HTERT RPE-1 (cell line): ENCODE data around the gene CTDSP2.
"Not testable (repeated sequence)": the region's sequence is repeated elsewhere in the genome, so short reads cannot be mapped to it uniquely, and the experiment has no call there.

Source experiments
- in situ Hi-C: fragments of 300-500 bp; cut with MboI; formaldehyde crosslinking; loops from 4 replicates; pipeline ENCODE4 v1.14.3; 2020; ENCODE audit warnings: low sequenced_read_pairs

The CTDSP2 gene

GRCh38 chr12:57783861-57784260 is 62.7 kb downstream of the CTDSP2 start:
- in situ Hi-C loops = no loop called here

- in situ Hi-C loops = no loop called here
Measured at GRCh38 chr12:57783466-57783801, 63.1 kb downstream of the CTDSP2 start.

- in situ Hi-C loops = no loop called here
Measured at GRCh38 chr12:57782608-57783465, 63.7 kb downstream of the CTDSP2 start, which contains the start of gene TSFM. Gene TSFM (plus strand): TSS chr12:57782787. CDS start chr12:57782802, 15 bp downstream.

GRCh38 chr12:57782243-57782607 is 64.3 kb downstream of the CTDSP2 start:
- in situ Hi-C loops = no loop called here

GRCh38 chr12:57781801-57782200 is 64.7 kb downstream of the CTDSP2 start:
- in situ Hi-C loops = no loop called here

GRCh38 chr12:57781244-57781643 is 65.3 kb downstream of the CTDSP2 start:
- in situ Hi-C loops = no loop called here

- in situ Hi-C loops = no loop called here
Measured at GRCh38 chr12:57780284-57780897, 66.1 kb downstream of the CTDSP2 start.

- in situ Hi-C loops = no loop called here
Measured at GRCh38 chr12:57779736-57780135, 66.8 kb downstream of the CTDSP2 start.

- in situ Hi-C loops = no loop called here
Measured at GRCh38 chr12:57777911-57778310, 68.6 kb downstream of the CTDSP2 start.

GRCh38 chr12:57777367-57777766 is 69.2 kb downstream of the CTDSP2 start:
- in situ Hi-C loops = no loop called here

GRCh38 chr12:57776247-57776587 is 70.3 kb downstream of the CTDSP2 start:
- in situ Hi-C loops = no loop called here

- in situ Hi-C loops = no loop called here
Measured at GRCh38 chr12:57775563-57776246, 70.8 kb downstream of the CTDSP2 start.

GRCh38 chr12:57775044-57775443 is 71.5 kb downstream of the CTDSP2 start:
- in situ Hi-C loops = no loop called here

- in situ Hi-C loops = not testable (repeated sequence)
Measured at GRCh38 chr12:57774634-57775033, 71.9 kb downstream of the CTDSP2 start.

GRCh38 chr12:57772429-57773322 is 73.9 kb downstream of the CTDSP2 start, which contains the start of gene EEF1AKMT3:
Gene EEF1AKMT3 (plus strand): TSS chr12:57772614. CDS start chr12:57772725, 111 bp downstream.
- in situ Hi-C loops = no loop called here

- in situ Hi-C loops = no loop called here
Measured at GRCh38 chr12:57771873-57772428, 74.6 kb downstream of the CTDSP2 start, which contains the start of gene METTL1. Gene METTL1 (minus strand): TSS chr12:57772105. CDS start chr12:57772083, 22 bp downstream.

GRCh38 chr12:57771236-57771872 is 75.2 kb downstream of the CTDSP2 start:
- in situ Hi-C loops = no loop called here

GRCh38 chr12:57770734-57771133 is 75.8 kb downstream of the CTDSP2 start:
- in situ Hi-C loops = no loop called here
